NK-92 treated with Interleukin-12 subunit alpha and Interleukin-12 subunit beta, amount 100 ng/mL, for 24 hours (cell line): ENCODE results near the gene CDY2A.
"Not testable (repeated sequence)": the region's sequence is repeated elsewhere in the genome, so short reads cannot be mapped to it uniquely, and the experiment has no call there.

Experiments used
- DNase-seq: peaks from one replicate; lab custom pipeline; 2025; lab: John Stamatoyannopoulos, UW

Gene CDY2A

GRCh38 chrY:18025487-18025886, at the start of gene CDY2A:
Gene CDY2A, plus strand, starts transcription at chrY:18025787. Its CDS starts 328 bp downstream, at chrY:18026115.
- DNase-seq = not testable (repeated sequence)

GRCh38 chrY:17997586-17997985, 28.0 kb upstream of the CDY2A start:
- DNase-seq = not testable (repeated sequence)

GRCh38 chrY:17998266-17998665, 27.3 kb upstream of the CDY2A start:
- not testable (repeated sequence) for DNase-seq

GRCh38 chrY:18023897-18024296, 1.7 kb upstream of the CDY2A start:
- not testable (repeated sequence) for DNase-seq

GRCh38 chrY:18028845-18029244, 3.3 kb downstream of the CDY2A start:
- DNase-seq = not testable (repeated sequence)

GRCh38 chrY:18030178-18030577, 4.6 kb downstream of the CDY2A start:
- DNase-seq = not testable (repeated sequence)

GRCh38 chrY:18034100-18034814, 8.7 kb downstream of the CDY2A start:
- DNase-seq = not testable (repeated sequence)

GRCh38 chrY:18034864-18035263, 9.3 kb downstream of the CDY2A start:
- DNase-seq = not testable (repeated sequence)

- DNase-seq = not testable (repeated sequence)
Observed at GRCh38 chrY:18044990-18045389, 19.4 kb downstream of the CDY2A start.

- not testable (repeated sequence) for DNase-seq
Observed at GRCh38 chrY:18048149-18049040, 22.8 kb downstream of the CDY2A start.

- DNase-seq = not testable (repeated sequence)
Observed at GRCh38 chrY:18049061-18049460, 23.5 kb downstream of the CDY2A start.

- not testable (repeated sequence) for DNase-seq
Observed at GRCh38 chrY:18056473-18056872, 30.9 kb downstream of the CDY2A start.

- DNase-seq = not testable (repeated sequence)
Observed at GRCh38 chrY:18073464-18073863, 47.9 kb downstream of the CDY2A start.
